Parathyroid adenoma (tissue), 2 donors: ENCODE results near the gene ASB4.

Source experiments
- H2AFZ ChIP-seq: fragments of 300-600 bp; sonication (generic); one replicate; pipeline ENCODE4 v1.7.0; 2017; ENCODE audit warnings: antibody characterized with exemption, mild to moderate bottlenecking
- H3K27ac ChIP-seq: fragments of 300-600 bp; sonication (generic); one replicate; pipeline ENCODE4 v1.7.0; 2017
- H3K27me3 ChIP-seq: fragments of 300-600 bp; sonication (generic); one replicate; pipeline ENCODE4 v1.7.0; 2017; ENCODE audit warnings: low read length; ENCODE audit not compliant: control insufficient read depth, insufficient read depth
- H3K36me3 ChIP-seq: fragments of 300-600 bp; sonication (generic); one replicate; pipeline ENCODE4 v1.7.0; 2017; ENCODE audit warnings: low read length; ENCODE audit not compliant: control insufficient read depth, insufficient read depth
- H3K4me1 ChIP-seq: fragments of 300-600 bp; sonication (generic); one replicate; pipeline ENCODE4 v1.7.0; 2017; ENCODE audit warnings: control low read depth
- H3K4me2 ChIP-seq: fragments of 300-600 bp; sonication (generic); one replicate; pipeline ENCODE4 v1.7.0; 2017; ENCODE audit warnings: low read length
- H3K4me3 ChIP-seq: fragments of 300-600 bp; sonication (generic); one replicate; pipeline ENCODE4 v1.7.0; 2017; ENCODE audit warnings: low read depth, low read length
- H3K79me2 ChIP-seq: fragments of 300-600 bp; sonication (generic); one replicate; pipeline ENCODE4 v1.7.0; 2017; ENCODE audit warnings: control low read depth
- H3K9ac ChIP-seq: fragments of 300-600 bp; sonication (generic); one replicate; pipeline ENCODE4 v1.7.0; 2017; ENCODE audit warnings: mild to moderate bottlenecking
- H3K9me3 ChIP-seq: fragments of 300-600 bp; sonication (generic); one replicate; pipeline ENCODE4 v1.7.0; 2017; ENCODE audit warnings: low read length; ENCODE audit not compliant: control insufficient read depth
- CTCF ChIP-seq: fragments of 300-600 bp; sonication (generic); IDR thresholded peaks from one replicate; pipeline ENCODE4 v1.7.0; 2017; ENCODE audit warnings: antibody characterized with exemption, mild to moderate bottlenecking
- donor health status: primary hyperparathyroidism.

The ASB4 gene

DNA sequence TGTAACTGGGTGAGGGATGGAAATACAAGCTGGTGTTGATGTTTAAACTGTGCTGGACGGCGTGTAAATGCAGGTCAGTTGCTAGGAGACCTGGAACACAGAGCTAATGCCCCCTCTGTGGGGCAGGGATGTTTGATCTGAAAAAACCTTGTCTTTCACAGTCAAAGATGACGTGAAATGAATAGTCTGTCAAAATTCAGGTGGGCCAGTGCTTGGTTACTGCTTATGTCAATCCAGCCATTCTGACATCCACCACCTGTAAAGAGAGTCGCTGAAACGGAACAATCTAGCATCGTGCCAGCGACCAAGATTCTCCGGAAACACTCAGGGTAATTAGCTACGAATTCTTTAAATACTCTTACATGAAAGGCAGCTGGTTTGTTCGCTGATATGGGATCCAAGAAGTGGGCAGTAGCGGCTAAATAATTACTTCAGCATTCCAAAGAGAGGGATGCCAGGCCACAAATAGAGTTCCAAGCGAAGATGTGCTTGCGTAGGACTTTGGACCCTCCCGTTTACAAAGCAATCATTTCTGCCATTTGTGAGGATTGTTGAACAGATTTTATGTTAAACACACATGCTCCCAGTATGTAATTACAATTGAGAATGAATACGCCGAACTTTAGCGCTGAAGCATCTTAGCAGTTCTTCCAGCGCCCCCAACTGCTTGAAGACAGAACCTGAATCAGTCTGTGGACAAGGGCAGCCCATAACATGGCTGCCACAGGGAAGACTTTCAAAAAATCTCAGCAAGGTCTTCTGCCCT lies 7.3 kb upstream of the ASB4 start:
- H3K4me2 ChIP-seq = no peak overlapping the region
- H3K27me3 ChIP-seq = no peaks in the 10 kb centered on the region
- H3K4me3 ChIP-seq = no peak overlapping the region
- H3K79me2 ChIP-seq = no peaks in the 10 kb centered on the region
- no peaks in the 10 kb centered on the region for H3K36me3 ChIP-seq
- no peak overlapping the region for H3K9ac ChIP-seq
- no peaks in the 10 kb centered on the region for H3K9me3 ChIP-seq
- H2AFZ ChIP-seq = peak overlapping the region; percentile 26
- TF ChIP-seq CTCF = no peak
- H3K27ac ChIP-seq = no peak overlapping the region
- no peaks in the 10 kb centered on the region for H3K4me1 ChIP-seq

- Histone ChIP-seq H3K4me2 (no peak overlapping the region), H2AFZ (no peak overlapping the region), H3K79me2 (no peaks in the 10 kb centered on the region), H3K27ac (no peak overlapping the region), H3K36me3 (no peaks in the 10 kb centered on the region), H3K4me3 (no peak overlapping the region), H3K27me3 (no peaks in the 10 kb centered on the region), H3K9me3 (no peaks in the 10 kb centered on the region), H3K9ac (no peak overlapping the region), H3K4me1 (no peaks in the 10 kb centered on the region)
- no peak for TF ChIP-seq CTCF
These were observed 5.6 kb upstream of the ASB4 start for GRCh38 chr7:95479992-95480624.

- H3K9me3 ChIP-seq = no peaks in the 10 kb centered on the region
- H3K4me1 ChIP-seq = no peaks in the 10 kb centered on the region
- H3K9ac ChIP-seq = no peak overlapping the region
- no peak for TF ChIP-seq CTCF
- no peaks in the 10 kb centered on the region for H3K27me3 ChIP-seq
- no peaks in the 10 kb centered on the region for H3K79me2 ChIP-seq
- peak overlapping the region; percentile 53 for H2AFZ ChIP-seq
- no peaks in the 10 kb centered on the region for H3K36me3 ChIP-seq
- no peak overlapping the region for H3K27ac ChIP-seq
- H3K4me3 ChIP-seq = no peak overlapping the region
- no peak overlapping the region for H3K4me2 ChIP-seq
These were observed 4.2 kb upstream of the ASB4 start for GRCh38 chr7:95481271-95482165.

- Histone ChIP-seq H3K27ac (no peak overlapping the region), H3K27me3 (no peaks in the 10 kb centered on the region), H2AFZ (no peak overlapping the region), H3K9ac (no peak overlapping the region), H3K4me1 (no peaks in the 10 kb centered on the region), H3K4me3 (no peak overlapping the region), H3K79me2 (no peaks in the 10 kb centered on the region), H3K36me3 (no peaks in the 10 kb centered on the region), H3K9me3 (no peaks in the 10 kb centered on the region), H3K4me2 (no peak overlapping the region)
- no peak for TF ChIP-seq CTCF
These were observed 3.3 kb upstream of the ASB4 start for GRCh38 chr7:95482424-95482823.
